H1 (cell line): ENCODE results near the gene EXT2. TPM values are rescaled to one million over a fixed set of nuclear protein-coding genes. Genes with fewer than 3 reads are reported as not detected.

ENCODE experiments used
- ASH2L ChIP-seq: fragments of 200-600, 300-600 bp; sonication (generic); IDR thresholded peaks from one replicate; pipeline ENCODE4 v1.7.1; 2017; ENCODE audit warnings: low read length
- FOSL1 ChIP-seq: IDR thresholded peaks from 2 replicates; pipeline ENCODE4 v1.6.1; 2011; ENCODE audit warnings: mild to moderate bottlenecking, low read depth, low read length, moderate library complexity; ENCODE audit not compliant: insufficient read depth
- SAP30 ChIP-seq: fragments of 300-600 bp; sonication (generic); IDR thresholded peaks from 2 replicates; pipeline ENCODE4 v1.7.1; 2012; ENCODE audit warnings: low read length, moderate library complexity, mild to moderate bottlenecking, inconsistent platforms; ENCODE audit not compliant: insufficient read depth, insufficient replicate concordance
- SUZ12 ChIP-seq: fragments of 200-600 bp; sonication (generic); IDR thresholded peaks from 2 replicates; pipeline ENCODE4 v1.6.1; 2012; ENCODE audit warnings: mild to moderate bottlenecking, inconsistent platforms, low read length, moderate library complexity, mixed read lengths
- polyA plus RNA-seq, 7 experiments: library from polyadenylated mRNA; depleted of rRNA in 3 of 7; stranded (reverse) in 5 of 7; unstranded in 2 of 7; fragments of >200 nt in 5 of 7; fragments of 200-250 nt in 2 of 7; gene quantifications; 1 replicate in 5 of 7; 2 replicates in 1 of 7; 4 replicates in 1 of 7; pipeline versions ENCODE4 v1.2.1 to v1.2.3, GENCODE V29; 2011 to 2013; ENCODE audit warnings: missing spikeins in 2 of 7, mixed read lengths in 2 of 7
- total RNA-seq: library from RNA; stranded (reverse); fragmentation: NEBNext Ultra II Directional; extraction: Animal tissue kit (Norgen Biotek cat#: 25700); gene quantifications from 2 replicates; pipeline ENCODE4 v1.2.1, GENCODE V29; 2021

EXT2 gene
- total and polyA plus RNA-seq, 2 of the 8 experiments (the other 6 are each of a cell fraction or from before 2014, with no cell fraction given), result 29.8 to 42.8 TPM

GRCh38 chr11:44136176-44136945 is 40.9 kb downstream of the EXT2 start (continued):
- no peak for TF ChIP-seq SUZ12
- TF ChIP-seq FOSL1, result no peak
- no peak for TF ChIP-seq ASH2L
- TF ChIP-seq SAP30, result no peak
- TF ChIP-seq, all 59 proteins: peak for 0
